Spleen (tissue), 11 donors: ENCODE data around the gene KLF15. TPM values are rescaled to one million over a fixed set of nuclear protein-coding genes. Genes with fewer than 3 reads are reported as not detected.
"Not testable (repeated sequence)": the region's sequence is repeated elsewhere in the genome, so short reads cannot be mapped to it uniquely, and the experiment has no call there.

Source experiments
- DNase-seq: peaks from one replicate; pipeline ENCODE4 v3.0.0-alpha.2; 2020
- H3K27ac ChIP-seq, 8 donors: fragments of 200-600 bp; sonication (generic) in 7 of 8; 1 replicate in 4 of 8; 2 replicates in 4 of 8; pipeline versions ENCODE4 v1.5.0 to v1.8.0; 2016 to 2021; ENCODE audit warnings: inconsistent platforms in 4 of 8, mild to moderate bottlenecking in 4 of 8, moderate library complexity in 1 of 8
- H3K27me3 ChIP-seq, 7 donors: fragments of 200-600 bp; sonication (generic) in 6 of 7; replicated peaks in 1 of 7; 1 replicate in 4 of 7; 2 replicates in 3 of 7; pipeline versions ENCODE4 v1.5.0 to v1.8.0; 2016 to 2021; ENCODE audit warnings: inconsistent platforms in 3 of 7, mild to moderate bottlenecking in 1 of 7
- H3K36me3 ChIP-seq, 6 donors: fragments of 200-600 bp; sonication (generic) in 5 of 6; 1 replicate in 4 of 6; 2 replicates in 2 of 6; pipeline versions ENCODE4 v1.5.0 to v1.8.0; 2016 to 2021; ENCODE audit warnings: inconsistent platforms in 2 of 6
- H3K4me1 ChIP-seq, 6 donors: fragments of 200-600 bp; sonication (generic) in 5 of 6; 1 replicate in 3 of 6; 2 replicates in 3 of 6; pipeline versions ENCODE4 v1.5.0 to v1.8.0; 2016 to 2021; ENCODE audit warnings: inconsistent platforms in 3 of 6
- H3K4me3 ChIP-seq, 8 donors: fragments of 200-600 bp; sonication (generic) in 7 of 8; 1 replicate in 4 of 8; 2 replicates in 4 of 8; pipeline versions ENCODE4 v1.5.0 to v1.8.0; 2016 to 2021; ENCODE audit warnings: inconsistent platforms in 4 of 8, mild to moderate bottlenecking in 4 of 8, moderate library complexity in 2 of 8
- H3K9me3 ChIP-seq, 8 donors: fragments of 200-600 bp; sonication (generic) in 7 of 8; 1 replicate in 4 of 8; 2 replicates in 4 of 8; pipeline versions ENCODE4 v1.5.0 to v1.8.0; 2016 to 2021; ENCODE audit warnings: inconsistent platforms in 4 of 8
- POLR2A ChIP-seq, 3 donors: fragments of 450-650 bp; IDR thresholded peaks; one replicate each; pipeline ENCODE4 v1.5.1; 2017; ENCODE audit warnings: antibody characterized with exemption in 3 of 3, mild to moderate bottlenecking in 1 of 3
- POLR2AphosphoS5 ChIP-seq, 3 donors: sonication (generic); formaldehyde crosslinking; IDR thresholded peaks; one replicate each; pipeline ENCODE4 v1.5.1; 2017; ENCODE audit warnings: antibody characterized with exemption in 3 of 3
- WGBS, 5 donors: extraction: QIAGEN DNeasy Blood & Tissue Kit in 3 of 5; methylation state at CpG; one replicate each; pipeline versions ENCODE4 v1.1.5 to v1.1.7; 2013 to 2018; 5-methylcytosine and 5-hydroxymethylcytosine counted together
- intact Hi-C: fragments of 100-400 bp; cut with DNase I; formaldehyde crosslinking; loops from one replicate; pipeline ENCODE4 v1.15.0; 2023; ENCODE audit warnings: low total_unique reads
- polyA plus RNA-seq, 3 donors: library from polyadenylated mRNA; stranded (reverse); fragments of 200-250 nt; gene quantifications; one replicate each; pipeline ENCODE4 v1.2.1, GENCODE V29; 2013
- total RNA-seq, 7 donors: library from RNA; depleted of rRNA in 3 of 7; stranded (reverse); fragments of >200 nt in 3 of 7; fragmentation: NEBNext Ultra II Directional in 4 of 7; extraction: Animal tissue kit (Norgen Biotek cat#: 25700) in 4 of 7; gene quantifications; one replicate each; pipeline versions ENCODE4 v1.1.0 to v1.2.1, GENCODE V29; 2016 to 2021
- TF ChIP-seq, protein P1 (sequence below), 11 experiments: fragments of 200-600 bp in 7 of 11; fragments of 450-650 bp in 4 of 11; sonication (generic) in 4 of 11; IDR thresholded peaks in 8 of 11; conservative IDR thresholded peaks in 3 of 11; 1 replicate in 7 of 11; 2 replicates in 4 of 11; pipeline versions ENCODE4 v1.4.0 to v1.8.0; 2016 to 2021; ENCODE audit warnings: antibody characterized with exemption in 11 of 11, inconsistent platforms in 4 of 11, mild to moderate bottlenecking in 1 of 11
- donor health status: healthy with polysubstance abuse.
- donor health status: DM: no; HTN: no; CAD: no; lungs with moderate emphysema.
- donor health status: DM: no; HTN: no; CAD: no.
- donor health status: Bipolar disorder and iron deficiency.
- donor health status: healthy.
- donor health status: DM: no; HTN: no; CAD: no.
- donor health status: DM: yes; HTN: yes; CAD: no.

The KLF15 gene
- total and polyA plus RNA-seq, 10 donors = 0.57 to 9.5 (median 3.3) TPM

GRCh38 chr3:126340081-126340511, 17.1 kb downstream of the KLF15 start:
- Histone ChIP-seq H3K4me1 (no peaks in the 10 kb centered on the region), H3K27me3 (peaks cover 0 to 23% (median 0%) of the 10 kb centered on the region in 7 donors), H3K36me3 (no peaks in the 10 kb centered on the region), H3K27ac (no peak overlapping the region), H3K4me3 (no peak overlapping the region), H3K9me3 (no peaks in the 10 kb centered on the region)
- DNase-seq = peak; percentile 61
- TF ChIP-seq, protein P1, sequence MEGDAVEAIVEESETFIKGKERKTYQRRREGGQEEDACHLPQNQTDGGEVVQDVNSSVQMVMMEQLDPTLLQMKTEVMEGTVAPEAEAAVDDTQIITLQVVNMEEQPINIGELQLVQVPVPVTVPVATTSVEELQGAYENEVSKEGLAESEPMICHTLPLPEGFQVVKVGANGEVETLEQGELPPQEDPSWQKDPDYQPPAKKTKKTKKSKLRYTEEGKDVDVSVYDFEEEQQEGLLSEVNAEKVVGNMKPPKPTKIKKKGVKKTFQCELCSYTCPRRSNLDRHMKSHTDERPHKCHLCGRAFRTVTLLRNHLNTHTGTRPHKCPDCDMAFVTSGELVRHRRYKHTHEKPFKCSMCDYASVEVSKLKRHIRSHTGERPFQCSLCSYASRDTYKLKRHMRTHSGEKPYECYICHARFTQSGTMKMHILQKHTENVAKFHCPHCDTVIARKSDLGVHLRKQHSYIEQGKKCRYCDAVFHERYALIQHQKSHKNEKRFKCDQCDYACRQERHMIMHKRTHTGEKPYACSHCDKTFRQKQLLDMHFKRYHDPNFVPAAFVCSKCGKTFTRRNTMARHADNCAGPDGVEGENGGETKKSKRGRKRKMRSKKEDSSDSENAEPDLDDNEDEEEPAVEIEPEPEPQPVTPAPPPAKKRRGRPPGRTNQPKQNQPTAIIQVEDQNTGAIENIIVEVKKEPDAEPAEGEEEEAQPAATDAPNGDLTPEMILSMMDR (IDR thresholded peaks at IDR 0.05 in 8 of 11, conservative IDR thresholded peaks at IDR 0.05 in 3 of 11) = no peak
- intact Hi-C loops = no loop called here
- 69 to 82% (median 78%) methylated on average over 4 of the region's 4 CpGs for WGBS, 5 donors

DNA sequence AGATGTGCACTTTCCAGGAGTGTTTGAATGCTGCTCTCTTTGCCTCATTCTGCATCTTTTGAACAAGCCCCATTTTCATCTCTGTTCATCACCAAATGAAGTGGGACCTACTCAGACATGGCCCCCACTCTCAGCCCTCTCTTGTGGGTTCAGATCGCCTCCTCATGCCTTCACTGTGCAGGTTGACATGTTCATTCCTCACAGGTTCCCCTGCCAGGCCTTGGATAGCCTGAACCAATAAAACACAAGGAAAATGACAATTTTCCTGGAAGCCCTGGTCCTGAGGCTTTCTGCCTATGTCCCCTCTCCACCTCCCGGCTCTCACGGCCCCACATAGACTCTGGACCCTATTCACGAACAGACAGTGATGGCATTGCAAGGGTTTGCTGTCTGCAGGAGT, 17.7 kb downstream of the KLF15 start:
- Histone ChIP-seq H3K36me3 (no peaks in the 10 kb centered on the region), H3K27ac (no peak overlapping the region), H3K4me3 (no peak overlapping the region), H3K4me1 (no peaks in the 10 kb centered on the region), H3K27me3 (peaks cover 0 to 23% (median 0%) of the 10 kb centered on the region in 7 donors), H3K9me3 (no peaks in the 10 kb centered on the region)
- no peak for TF ChIP-seq POLR2AphosphoS5 (IDR thresholded peaks at IDR 0.05)
- no peak for TF ChIP-seq POLR2A (IDR thresholded peaks at IDR 0.05)
- TF ChIP-seq, protein P1 (IDR thresholded peaks at IDR 0.05 in 8 of 11, conservative IDR thresholded peaks at IDR 0.05 in 3 of 11) = no peak
- intact Hi-C loops = no loop called here
- DNase-seq = no peak
- WGBS, 5 donors = 78 to 88% (median 85%) methylated on average over 4 of the region's 4 CpGs

DNA sequence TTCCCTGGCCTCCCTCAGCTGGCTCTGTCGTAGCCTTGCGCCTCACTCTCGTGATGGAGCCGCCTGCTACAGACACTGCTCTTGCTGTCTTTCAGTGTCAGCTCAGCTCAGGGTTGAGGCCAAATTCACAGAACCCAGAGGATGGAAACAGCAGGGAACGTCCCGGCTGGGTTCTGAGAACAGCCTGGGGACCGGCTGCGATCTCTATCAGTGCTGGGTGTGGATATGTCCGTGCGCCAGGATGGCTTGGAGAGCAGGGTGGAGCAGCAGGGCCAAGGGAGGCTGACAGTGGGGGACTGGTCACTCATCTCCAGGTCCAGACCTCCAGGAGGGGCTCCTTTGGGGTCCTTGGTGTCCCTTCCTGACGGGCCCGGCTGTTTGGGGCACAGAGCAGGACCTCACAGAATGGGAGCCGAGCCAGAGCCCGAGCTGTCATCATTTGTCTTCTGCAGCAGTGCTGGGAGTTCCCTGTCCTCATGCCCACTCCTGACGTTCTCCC, 18.4 kb downstream of the KLF15 start:
- Histone ChIP-seq H3K27ac (no peak overlapping the region), H3K9me3 (no peaks in the 10 kb centered on the region), H3K27me3 (peaks cover 0 to 23% (median 0%) of the 10 kb centered on the region in 7 donors), H3K36me3 (no peaks in the 10 kb centered on the region), H3K4me1 (no peaks in the 10 kb centered on the region), H3K4me3 (no peak overlapping the region)
- TF ChIP-seq POLR2AphosphoS5 (IDR thresholded peaks at IDR 0.05) = no peak
- no peak for TF ChIP-seq POLR2A (IDR thresholded peaks at IDR 0.05)
- TF ChIP-seq, protein P1 (IDR thresholded peaks at IDR 0.05 in 8 of 11, conservative IDR thresholded peaks at IDR 0.05 in 3 of 11) = no peak
- WGBS, 5 donors = 52 to 64% (median 59%) methylated on average over 12 to 15 of the region's 15 CpGs
- peak; percentile 65 for DNase-seq
- intact Hi-C loops = no loop called here

- Histone ChIP-seq H3K9me3 (no peaks in the 10 kb centered on the region), H3K36me3 (no peaks in the 10 kb centered on the region), H3K27me3 (peaks cover 0 to 23% (median 0%) of the 10 kb centered on the region in 7 donors), H3K4me1 (no peaks in the 10 kb centered on the region), H3K4me3 (no peak overlapping the region), H3K27ac (no peak overlapping the region)
- peak; percentile 63 for DNase-seq
- 77 to 89% (median 87%) methylated on average over 11 of the region's 11 CpGs for WGBS, 5 donors
- intact Hi-C loops = no loop called here
- TF ChIP-seq POLR2AphosphoS5 (IDR thresholded peaks at IDR 0.05) (no peak), POLR2A (IDR thresholded peaks at IDR 0.05) (no peak)
- TF ChIP-seq, protein P1 (IDR thresholded peaks at IDR 0.05 in 8 of 11, conservative IDR thresholded peaks at IDR 0.05 in 3 of 11) = no peak
These were observed 19.1 kb downstream of the KLF15 start for GRCh38 chr3:126337980-126338651.

DNA sequence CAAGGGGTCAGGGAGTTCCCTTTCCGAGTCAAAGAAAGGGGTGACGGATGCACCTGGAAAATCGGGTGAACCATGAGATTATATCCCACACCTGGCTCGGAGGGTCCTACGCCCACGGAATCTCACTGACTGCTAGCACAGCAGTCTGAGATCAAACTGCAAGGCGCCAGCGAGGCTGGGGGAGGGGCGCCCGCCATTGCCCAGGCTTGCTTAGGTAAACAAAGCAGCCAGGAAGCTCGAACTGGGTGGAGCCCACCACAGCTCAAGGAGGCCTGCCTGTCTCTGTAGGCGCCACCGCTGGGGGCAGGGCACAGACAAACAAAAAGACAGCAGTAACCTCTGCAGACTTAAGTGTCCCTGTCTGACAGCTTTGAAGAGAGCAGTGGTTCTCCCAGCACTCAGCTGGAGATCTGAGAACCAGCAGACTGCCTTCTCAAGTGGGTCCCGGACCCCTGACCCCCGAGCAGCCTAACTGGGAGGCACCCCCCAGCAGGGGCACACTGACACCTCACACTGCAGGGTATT, 25.3 kb downstream of the KLF15 start:
- H3K4me3 ChIP-seq, intact Hi-C loops, H3K4me1 ChIP-seq, H3K27ac ChIP-seq, H3K36me3 ChIP-seq: not testable (repeated sequence)
- DNase-seq = peak; percentile 14
- WGBS, 5 donors = 69 to 77% (median 76%) methylated on average over 12 to 15 of the region's 15 CpGs
- Histone ChIP-seq H3K9me3 (peaks cover 0 to 28% (median 21%) of the 10 kb centered on the region in 8 donors), H3K27me3 (peaks cover 0 to 15% (median 0%) of the 10 kb centered on the region in 7 donors)
